Small intestine (tissue), 4 donors: ENCODE results near the gene DSG1. TPM values are rescaled to one million over a fixed set of nuclear protein-coding genes. Genes with fewer than 3 reads are reported as not detected.

Experiments used
- polyA plus RNA-seq, 4 donors: library from polyadenylated mRNA; stranded (reverse) in 3 of 4; unstranded in 1 of 4; fragments of 200-250 nt in 3 of 4; fragments of 120-200 nt in 1 of 4; gene quantifications; one replicate each; pipeline versions ENCODE4 v1.2.1 to v1.2.3, GENCODE V29; 2013
- donor health status: healthy with polysubstance abuse.
- donor health status: Bipolar disorder and iron deficiency.
- donor health status: healthy.

Gene DSG1
- polyA plus RNA-seq, 4 donors, result 0.03 to 0.13 TPM; not detected in 2

Other genes starting within 250 kb of the DSG1 start
- 10 to 100 TPM; 12.7 to 75.1 (median 18.5) TPM for gene DSC2, start 215.7 kb upstream of the DSG1 start, polyA plus RNA-seq
- under 1 TPM in 1 of 4 donors, not detected in 3; 0.03 TPM for gene DSC1, start 155.3 kb upstream of the DSG1 start, polyA plus RNA-seq
- gene DSG4, start 58.6 kb downstream of the DSG1 start, polyA plus RNA-seq, result under 1 TPM in 2 of 4 donors, not detected in 2; 0.07 to 0.28 TPM
- gene DSG3, start 129.6 kb downstream of the DSG1 start, polyA plus RNA-seq, result 1 to 10 TPM in 1 of 4 donors, under 1 TPM in 3; 0.03 to 2.5 (median 0.47) TPM
- gene DSG2, start 180.0 kb downstream of the DSG1 start, polyA plus RNA-seq, result 100 to 1,000 TPM in 1 of 4 donors, 10 to 100 TPM in 3; 28.6 to 106 (median 47.9) TPM